RWPE2 (cell line): ENCODE measurements around the gene CST5.

ENCODE experiments used
- ATAC-seq: fragments of 200-7000 bp; cut with Tn5 transposase; 3 replicates; pipeline ENCODE4 v1.9.1; 2021; ENCODE audit warnings: low read depth
- DNase-seq: peaks from one replicate; pipeline ENCODE4 v3.0.0-alpha.2; 2020; ENCODE audit warnings: low spot score
- H3K27ac ChIP-seq: fragments of 450-650 bp; 2 replicates; pipeline ENCODE4 v1.5.1; 2017; ENCODE audit warnings: mild to moderate bottlenecking; ENCODE audit not compliant: poor library complexity, severe bottlenecking
- H3K27me3 ChIP-seq: fragments of 250-450 bp; sonication (Bioruptor Pico); 2 replicates; pipeline ENCODE4 v1.5.1; 2021; ENCODE audit warnings: mild to moderate bottlenecking, moderate library complexity; ENCODE audit not compliant: insufficient read depth, poor library complexity, severe bottlenecking
- H3K36me3 ChIP-seq: fragments of 250-450 bp; sonication (Bioruptor Pico); 2 replicates; pipeline ENCODE4 v1.5.1; 2020; ENCODE audit warnings: low read depth, mild to moderate bottlenecking, moderate library complexity
- H3K4me1 ChIP-seq: fragments of 250-450 bp; sonication (Bioruptor Pico); 2 replicates; pipeline ENCODE4 v1.5.1; 2021; ENCODE audit warnings: mild to moderate bottlenecking, moderate library complexity; ENCODE audit not compliant: insufficient read depth, poor library complexity, severe bottlenecking
- H3K4me3 ChIP-seq: fragments of 250-450 bp; sonication (Bioruptor Pico); 2 replicates; pipeline ENCODE4 v1.5.1; 2021; ENCODE audit warnings: mild to moderate bottlenecking, moderate library complexity; ENCODE audit not compliant: severe bottlenecking
- H3K9me3 ChIP-seq: fragments of 250-450 bp; sonication (Bioruptor Pico); 2 replicates; pipeline ENCODE4 v1.5.1; 2021; ENCODE audit warnings: mild to moderate bottlenecking, moderate library complexity; ENCODE audit not compliant: severe bottlenecking
- TF ChIP-seq, protein P1 (sequence below): fragments of 450-650 bp; IDR thresholded peaks from one replicate; pipeline ENCODE4 v1.5.1; 2017; ENCODE audit warnings: mild to moderate bottlenecking, moderate library complexity; ENCODE audit not compliant: poor library complexity, severe bottlenecking

The CST5 gene

DNA sequence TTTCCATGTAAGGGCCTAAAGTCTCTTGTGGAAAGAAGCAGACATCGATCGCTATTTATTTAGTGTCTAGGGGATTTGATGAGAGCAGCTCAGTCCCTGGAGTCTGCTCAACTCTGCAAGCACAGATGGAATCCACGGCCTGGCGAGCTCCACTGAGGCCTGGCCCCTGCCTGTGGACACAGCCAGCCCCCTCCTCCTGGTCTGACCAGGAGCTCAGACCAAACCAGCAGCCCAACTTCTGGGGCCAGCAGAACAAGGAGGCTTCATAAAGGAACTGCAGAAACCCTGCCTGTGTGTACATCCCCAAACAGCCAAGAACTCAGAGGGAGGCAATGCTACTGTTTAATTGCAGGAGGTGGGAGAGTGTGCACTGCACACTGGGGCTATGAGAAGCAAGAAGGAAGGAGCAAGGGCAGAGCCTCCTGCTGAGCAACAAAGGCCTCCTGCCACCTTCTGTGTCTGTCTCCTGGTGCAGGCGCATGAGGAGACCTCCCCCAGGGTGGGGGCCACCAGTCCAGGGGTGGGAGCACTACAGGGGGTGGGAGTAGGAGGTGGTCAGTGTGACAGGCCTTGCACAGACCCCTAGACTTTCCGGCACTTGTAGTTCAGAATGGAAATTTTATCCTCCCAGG is 3.8 kb downstream of the CST5 start:
- Histone ChIP-seq H3K4me3 (no peak overlapping the region), H3K9me3 (no peaks in the 10 kb centered on the region), H3K36me3 (no peaks in the 10 kb centered on the region), H3K27ac (no peak overlapping the region), H3K27me3 (peaks cover 10% of the 10 kb centered on the region), H3K4me1 (peaks cover 6% of the 10 kb centered on the region)
- no peak for ATAC-seq
- DNase-seq = no peak
- TF ChIP-seq, protein P1, sequence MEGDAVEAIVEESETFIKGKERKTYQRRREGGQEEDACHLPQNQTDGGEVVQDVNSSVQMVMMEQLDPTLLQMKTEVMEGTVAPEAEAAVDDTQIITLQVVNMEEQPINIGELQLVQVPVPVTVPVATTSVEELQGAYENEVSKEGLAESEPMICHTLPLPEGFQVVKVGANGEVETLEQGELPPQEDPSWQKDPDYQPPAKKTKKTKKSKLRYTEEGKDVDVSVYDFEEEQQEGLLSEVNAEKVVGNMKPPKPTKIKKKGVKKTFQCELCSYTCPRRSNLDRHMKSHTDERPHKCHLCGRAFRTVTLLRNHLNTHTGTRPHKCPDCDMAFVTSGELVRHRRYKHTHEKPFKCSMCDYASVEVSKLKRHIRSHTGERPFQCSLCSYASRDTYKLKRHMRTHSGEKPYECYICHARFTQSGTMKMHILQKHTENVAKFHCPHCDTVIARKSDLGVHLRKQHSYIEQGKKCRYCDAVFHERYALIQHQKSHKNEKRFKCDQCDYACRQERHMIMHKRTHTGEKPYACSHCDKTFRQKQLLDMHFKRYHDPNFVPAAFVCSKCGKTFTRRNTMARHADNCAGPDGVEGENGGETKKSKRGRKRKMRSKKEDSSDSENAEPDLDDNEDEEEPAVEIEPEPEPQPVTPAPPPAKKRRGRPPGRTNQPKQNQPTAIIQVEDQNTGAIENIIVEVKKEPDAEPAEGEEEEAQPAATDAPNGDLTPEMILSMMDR = no peak

DNA sequence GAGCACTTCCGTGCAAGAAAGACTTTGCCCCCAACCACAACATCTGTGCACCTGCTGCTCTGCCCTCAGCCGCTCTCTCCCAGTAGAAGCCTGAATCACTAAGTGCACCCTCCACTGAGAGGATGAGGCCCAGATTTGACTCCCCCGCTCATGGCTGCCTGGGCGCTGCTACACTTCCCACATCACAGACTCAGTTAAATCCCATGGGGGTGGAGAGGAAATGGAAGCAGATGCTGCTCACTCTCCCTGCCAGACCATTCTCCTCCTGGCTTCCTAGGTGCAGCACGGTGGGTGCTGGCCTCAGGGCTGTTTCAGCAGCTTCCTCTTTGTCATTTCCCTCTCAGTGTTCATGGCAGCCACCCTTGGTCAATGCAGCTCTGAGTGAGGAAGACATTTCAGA is 4.8 kb downstream of the CST5 start:
- no peak for ATAC-seq
- peaks cover under 1% of the 10 kb centered on the region for H3K4me1 ChIP-seq
- H3K27me3 ChIP-seq = peaks cover 10% of the 10 kb centered on the region
- H3K27ac ChIP-seq = no peak overlapping the region
- TF ChIP-seq, protein P1 = no peak
- H3K4me3 ChIP-seq = no peak overlapping the region
- DNase-seq = no peak
- H3K36me3 ChIP-seq = no peaks in the 10 kb centered on the region
- H3K9me3 ChIP-seq = no peaks in the 10 kb centered on the region

DNA sequence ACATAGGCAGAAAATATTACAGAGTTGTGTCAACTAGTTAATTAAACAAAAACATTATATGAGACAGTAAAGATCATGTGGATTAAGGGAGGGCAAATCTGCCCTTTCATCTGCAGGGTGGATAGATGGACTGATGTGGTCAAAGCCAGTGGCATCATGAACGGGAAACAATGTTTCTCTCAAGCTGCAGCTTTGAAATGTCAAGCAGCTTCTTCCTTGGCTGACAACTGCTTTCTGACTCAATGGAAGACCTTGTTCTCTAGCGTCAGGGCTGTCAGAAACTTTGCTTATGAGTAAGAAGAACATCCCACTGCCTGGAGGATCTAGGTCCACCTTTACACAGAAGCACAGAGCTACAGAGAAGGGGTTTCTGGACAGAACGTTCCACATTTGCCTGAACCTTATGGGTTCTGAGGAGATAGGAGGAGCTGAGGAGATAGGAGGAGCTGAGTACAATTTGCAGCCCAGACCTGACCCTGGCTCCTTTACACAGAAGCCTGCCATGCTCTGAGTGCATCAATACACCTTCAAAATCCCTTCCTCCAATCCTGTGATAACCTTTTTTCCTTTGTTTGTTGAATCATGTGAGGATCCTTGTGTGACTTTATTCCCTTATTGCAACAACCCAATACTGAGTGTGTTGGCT is 6.1 kb downstream of the CST5 start:
- DNase-seq (no peak), ATAC-seq (no peak)
- Histone ChIP-seq H3K9me3 (no peaks in the 10 kb centered on the region), H3K4me1 (no peaks in the 10 kb centered on the region), H3K4me3 (no peak overlapping the region), H3K36me3 (no peaks in the 10 kb centered on the region), H3K27me3 (peaks cover 19% of the 10 kb centered on the region), H3K27ac (no peak overlapping the region)
- TF ChIP-seq, protein P1 = no peak

DNA sequence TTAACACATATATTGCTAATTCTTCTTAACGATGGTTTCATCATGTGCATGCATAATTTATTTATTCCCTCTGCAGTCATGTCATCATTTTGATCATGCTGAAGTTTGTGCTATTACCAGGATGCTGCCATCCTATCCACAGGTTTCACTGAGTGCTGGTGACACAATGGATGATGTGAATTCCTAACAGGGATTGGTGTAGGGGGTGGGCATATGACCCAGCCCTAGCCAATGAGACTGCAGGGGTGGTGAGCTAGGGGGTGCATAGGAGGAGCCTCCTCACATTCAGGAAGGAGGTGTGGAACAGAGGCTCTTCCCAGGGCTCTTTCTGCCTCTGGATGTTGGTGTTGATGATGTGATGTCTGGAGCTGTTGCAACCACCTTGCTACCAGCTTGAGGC is 7.5 kb downstream of the CST5 start:
- DNase-seq (no peak), ATAC-seq (no peak)
- H3K36me3 ChIP-seq = no peaks in the 10 kb centered on the region
- H3K4me1 ChIP-seq = no peaks in the 10 kb centered on the region
- H3K9me3 ChIP-seq = no peaks in the 10 kb centered on the region
- no peak overlapping the region for H3K27ac ChIP-seq
- peaks cover 26% of the 10 kb centered on the region for H3K27me3 ChIP-seq
- no peak overlapping the region for H3K4me3 ChIP-seq
- TF ChIP-seq, protein P1 = no peak

DNA sequence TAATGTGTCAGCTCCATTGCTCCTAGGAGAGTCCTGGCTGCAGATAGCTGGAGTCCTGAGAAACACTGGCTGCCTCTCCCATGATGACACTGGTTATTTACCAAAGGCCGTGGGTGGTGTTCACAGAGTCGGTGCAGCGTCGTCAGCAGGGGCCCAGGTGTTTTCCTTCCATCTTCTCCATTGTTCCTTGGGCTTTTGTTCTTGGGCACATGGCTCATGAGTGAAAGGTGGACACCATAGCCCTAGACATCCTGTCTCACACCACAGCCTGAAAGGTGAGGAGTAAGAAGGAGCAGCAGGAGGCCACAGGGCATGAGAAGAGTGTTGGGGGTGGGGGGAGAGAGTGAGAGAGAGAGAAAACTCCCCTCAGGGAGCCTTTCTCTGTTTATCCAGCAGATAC is 9.1 kb downstream of the CST5 start:
- Histone ChIP-seq H3K4me1 (no peaks in the 10 kb centered on the region), H3K27ac (no peak overlapping the region), H3K4me3 (no peak overlapping the region), H3K36me3 (no peaks in the 10 kb centered on the region), H3K9me3 (no peaks in the 10 kb centered on the region), H3K27me3 (peaks cover 26% of the 10 kb centered on the region)
- no peak for DNase-seq
- TF ChIP-seq, protein P1 = no peak
- no peak for ATAC-seq
